HepG2 (cell line): ENCODE data around the gene RCC1. TPM values are rescaled to one million over a fixed set of nuclear protein-coding genes. Genes with fewer than 3 reads are reported as not detected.
A peak's percentile ranks its signal among the peaks of the same experiment; 100 is the strongest.

Source experiments
- ARNT2 ChIP-seq: sonication (generic); formaldehyde crosslinking; IDR thresholded peaks from 2 replicates; pipeline ENCODE4 v1.8.0; 2022; ENCODE audit warnings: mild to moderate bottlenecking, low read depth, missing genetic modification reagents, moderate library complexity
- ARNTL ChIP-seq: sonication (generic); formaldehyde crosslinking; IDR thresholded peaks from 2 replicates; pipeline ENCODE4 v1.4.0; 2020; ENCODE audit warnings: mild to moderate bottlenecking, missing genetic modification reagents
- ASH2L ChIP-seq: fragments of 300-600, 200-600 bp; sonication (generic); IDR thresholded peaks from 2 replicates; pipeline ENCODE4 v1.7.0; 2017; ENCODE audit warnings: low read depth, mild to moderate bottlenecking, moderate library complexity, mixed read lengths, low read length; ENCODE audit not compliant: insufficient read length
- CBFB ChIP-seq: sonication (generic); formaldehyde crosslinking; IDR thresholded peaks from 2 replicates; pipeline ENCODE4 v1.4.0; 2020; ENCODE audit warnings: missing genetic modification reagents
- CBX1 ChIP-seq: IDR thresholded peaks from one replicate; pipeline ENCODE4 v1.6.1; 2016; ENCODE audit warnings: antibody characterized with exemption, low read depth
- CBX2 ChIP-seq, 2 experiments: fragments of 200-600 bp in 1 of 2; sonication (generic); formaldehyde crosslinking in 1 of 2; IDR thresholded peaks; 2 replicates each; pipeline versions ENCODE4 v1.7.0 to v1.8.1; 2018 to 2022; ENCODE audit warnings: low read depth in 2 of 2, low read length in 1 of 2, mild to moderate bottlenecking in 1 of 2, missing genetic modification reagents in 1 of 2
- ETV6 ChIP-seq: sonication (generic); formaldehyde crosslinking; conservative IDR thresholded peaks from 2 replicates; pipeline ENCODE4 v1.4.0; 2020; ENCODE audit warnings: missing genetic modification reagents
- EZH2 ChIP-seq: conservative IDR thresholded peaks from 2 replicates; pipeline ENCODE4 v1.6.1; 2012; ENCODE audit warnings: mild to moderate bottlenecking, low read depth, low read length, moderate library complexity
- GATAD1 ChIP-seq: IDR thresholded peaks from 2 replicates; pipeline ENCODE4 v1.6.1; 2016; ENCODE audit warnings: missing genetic modification reagents, missing compliant biosample characterization
- HCFC1 ChIP-seq: fragments of 150-350 bp; IDR thresholded peaks from 2 replicates; pipeline ENCODE4 v1.6.1; 2014; ENCODE audit warnings: low read depth, low read length
- MAFK ChIP-seq, 2 experiments: IDR thresholded peaks in 1 of 2; conservative IDR thresholded peaks in 1 of 2; 2 replicates each; pipeline ENCODE4 v1.6.1; 2011; ENCODE audit warnings: improper control_type of control experiment in 2 of 2, low read length in 2 of 2
- MAX ChIP-seq: IDR thresholded peaks from 2 replicates; pipeline ENCODE4 v1.6.1; 2012; ENCODE audit warnings: inconsistent platforms
- MED13 ChIP-seq: sonication (generic); formaldehyde crosslinking; IDR thresholded peaks from 2 replicates; pipeline ENCODE4 v1.5.0; 2020; ENCODE audit warnings: missing genetic modification reagents
- NCOA1 ChIP-seq: sonication (generic); formaldehyde crosslinking; IDR thresholded peaks from 2 replicates; pipeline ENCODE4 v1.9.0; 2021; ENCODE audit warnings: missing genetic modification reagents
- NCOA5 ChIP-seq: sonication (generic); formaldehyde crosslinking; IDR thresholded peaks from 2 replicates; pipeline ENCODE4 v1.4.0; 2020; ENCODE audit warnings: missing genetic modification reagents
- NCOR1 ChIP-seq: fragments of 200-600 bp; sonication (generic); IDR thresholded peaks from 2 replicates; pipeline ENCODE4 v1.7.0; 2017; ENCODE audit warnings: antibody characterized with exemption, low read length, borderline replicate concordance
- NFE2L1 ChIP-seq: sonication (generic); formaldehyde crosslinking; IDR thresholded peaks from 2 replicates; pipeline ENCODE4 v1.4.0; 2020; ENCODE audit warnings: missing genetic modification reagents, mild to moderate bottlenecking, borderline replicate concordance
- SNAI1 ChIP-seq: sonication (generic); formaldehyde crosslinking; IDR thresholded peaks from 2 replicates; pipeline ENCODE4 v1.5.0; 2020; ENCODE audit warnings: mild to moderate bottlenecking, missing genetic modification reagents, borderline replicate concordance
- THAP8 ChIP-seq: sonication (generic); formaldehyde crosslinking; IDR thresholded peaks from 2 replicates; pipeline ENCODE4 v1.5.1; 2020; ENCODE audit warnings: missing genetic modification reagents, mild to moderate bottlenecking, borderline replicate concordance
- ZBTB3 ChIP-seq: sonication (generic); formaldehyde crosslinking; IDR thresholded peaks from 2 replicates; pipeline ENCODE4 v1.4.0; 2020; ENCODE audit warnings: low read depth, mild to moderate bottlenecking, moderate library complexity, missing genetic modification reagents, borderline replicate concordance
- ZFY ChIP-seq: sonication (generic); formaldehyde crosslinking; IDR thresholded peaks from 2 replicates; pipeline ENCODE4 v1.4.0; 2020; ENCODE audit warnings: missing genetic modification reagents
- ZHX1 ChIP-seq: sonication (generic); formaldehyde crosslinking; IDR thresholded peaks from 2 replicates; pipeline ENCODE4 v1.8.1; 2022; ENCODE audit warnings: low read depth, mild to moderate bottlenecking, missing genetic modification reagents
- ZNF263 ChIP-seq: sonication (generic); formaldehyde crosslinking; IDR thresholded peaks from 2 replicates; pipeline ENCODE4 v1.4.0; 2020; ENCODE audit warnings: missing genetic modification reagents
- ZNF557 ChIP-seq: sonication (generic); formaldehyde crosslinking; IDR thresholded peaks from 2 replicates; pipeline ENCODE4 v1.4.0; 2020; ENCODE audit warnings: missing genetic modification reagents
- ZNF572 ChIP-seq: sonication (generic); formaldehyde crosslinking; IDR thresholded peaks from 2 replicates; pipeline ENCODE4 v1.5.1; 2020; ENCODE audit warnings: mild to moderate bottlenecking, missing genetic modification reagents
- ZNF703 ChIP-seq: sonication (generic); formaldehyde crosslinking; IDR thresholded peaks from 2 replicates; pipeline ENCODE4 v1.5.1; 2020; ENCODE audit warnings: missing genetic modification reagents, mild to moderate bottlenecking, moderate library complexity, borderline replicate concordance
- ZNF747 ChIP-seq: sonication (generic); formaldehyde crosslinking; IDR thresholded peaks from 2 replicates; pipeline ENCODE4 v1.8.1; 2023; ENCODE audit warnings: missing genetic modification reagents, mild to moderate bottlenecking, borderline replicate concordance
- ZNF772 ChIP-seq: sonication (generic); formaldehyde crosslinking; IDR thresholded peaks from 2 replicates; pipeline ENCODE4 v1.5.0; 2020; ENCODE audit warnings: mild to moderate bottlenecking, missing genetic modification reagents
- polyA plus RNA-seq, 8 experiments: library from polyadenylated mRNA; depleted of rRNA in 3 of 8; stranded (reverse) in 7 of 8; unstranded in 1 of 8; fragments of >200 nt; fragmentation: Illumina TruSeq in 4 of 8; extraction: Trizol in 4 of 8; gene quantifications; 2 replicates each; pipeline versions ENCODE4 v1.2.1 to v1.2.3, GENCODE V29; 2011 to 2016; ENCODE audit warnings: low read depth in 4 of 8, missing spikeins in 1 of 8, mixed read lengths in 1 of 8; ENCODE audit not compliant: insufficient read depth in 1 of 8
- total RNA-seq, 5 experiments: library from RNA; depleted of rRNA; stranded (reverse); fragments of >200 nt; fragmentation: Illumina TruSeq; extraction: Trizol; gene quantifications; 2 replicates each; pipeline ENCODE4 v1.2.3, GENCODE V29; 2016; ENCODE audit warnings: low read depth in 1 of 5

The RCC1 gene
- total and polyA plus RNA-seq, 2 of the 13 experiments (the other 11 are each of a cell fraction or from before 2014, with no cell fraction given) = 47.2 to 80.8 TPM

- TF ChIP-seq NCOA5 (CRISPR knock-in tag) (no peak), ZNF703 (no peak), HCFC1 (no peak), ARNTL (0 out of 2 replicates have a peak, but pooled peaks have one; percentile 3), ZNF747 (CRISPR knock-in tag) (no peak), ARNT2 (CRISPR knock-in tag) (no peak), ASH2L (no peak), MED13 (no peak), ZNF572 (no peak), GATAD1 (no peak), ZFY (CRISPR knock-in tag) (no peak; the same call in 1 of the 2 replicates), NCOA1 (CRISPR knock-in tag) (no peak), ZNF557 (CRISPR knock-in tag) (no peak), CBFB (CRISPR knock-in tag) (no peak), ZHX1 (no peak), NCOR1 (0 out of 2 replicates have a peak, but pooled peaks have one; percentile 16), CBX1 (no peak), MAFK (conservative IDR thresholded peaks at IDR 0.05 in 1 of 2, IDR thresholded peaks at IDR 0.05 in 1 of 2; ENCODE audit: low read length in 2 of 2) (no peak), ZNF263 (CRISPR knock-in tag) (no peak), MAX (no peak; the same call in 1 of the 2 replicates), ZBTB3 (CRISPR knock-in tag) (no peak), NFE2L1 (CRISPR knock-in tag) (no peak), EZH2 (no peak), CBX2 (IDR thresholded peaks at IDR 0.05; ENCODE audit: low read depth, low read length) (no peak), CBX2 (CRISPR knock-in tag; IDR thresholded peaks at IDR 0.05; ENCODE audit: low read depth) (no peak), ETV6 (CRISPR knock-in tag) (no peak), ZNF772 (CRISPR knock-in tag) (0 out of 2 replicates have a peak, but pooled peaks have one; percentile 25), THAP8 (CRISPR knock-in tag) (no peak), SNAI1 (CRISPR knock-in tag) (no peak)
Observed at GRCh38 chr1:28507646-28508434, 2.0 kb downstream of the RCC1 start (continued).
